ENCODE results near the gene SLC34A3. TPM values are rescaled to one million over a fixed set of nuclear protein-coding genes. Genes with fewer than 3 reads are reported as not detected.

Gene SLC34A3
- polyA plus RNA-seq (2011; rRNA removed), result not detected in 2 replicates
- polyA plus RNA-seq (2012; cell fraction: cytosol; rRNA removed), result 0.04 TPM in 2 replicates
- polyA plus RNA-seq (2012; cell fraction: nucleus; rRNA removed), result 0.18 and 0.20 TPM in 2 replicates
- polyA plus RNA-seq (2017; fragmentation: RNase III; extraction: RNeasy Plus Mini Kit Qiagen cat#74134 plus additional on column Dnase treatment), result 0.04 to 0.05 TPM (median 0.05 TPM) in 3 replicates
- polyA minus RNA-seq (2011; rRNA and poly(A)+ RNA removed), result not detected in 2 replicates

GRCh38 chr9:137230705-137231371, at the start of gene SLC34A3:
TSS of gene SLC34A3 (plus strand) at chr9:137230901. CDS start at chr9:137231703, 802 bp downstream.
- DNase-seq (ENCODE audit: low read depth in 1 of 2, low spot score in 1 of 2), result no peak
- Histone ChIP-seq H3K4me2 (peak within 1 kb of the TSS; percentile 32; the same call in 1 of the 3 replicates), H3K4me3 (no peak within 1 kb of the TSS), H3K27ac (peak within 1 kb of the TSS in 1 of 2 experiments; percentile 49; a peak in 2 of 6 replicates), H3K4me1 (peaks cover 41% of the 10 kb centered on the region), H3K9me3 (no peaks in the 10 kb centered on the region)
- FAIRE-seq, result no peak
- ChIA-PET POLR2A (interaction anchor here (0.8 to 1.7 kb wide), 3 partner anchors 10 to 12 kb away, joined by 3 to 10 read pairs (median 4); partner anchors contain the start of gene TUBB4B), CTCF (interaction anchor here (1.1 to 10.1 kb wide), 6 partner anchors 9 to 113 kb away, joined by 3 to 81 read pairs (median 4); partner anchors contain the start of genes ANAPC2, SSNA1 and TUBB4B)
- no peak for ATAC-seq
- TF ChIP-seq HDAC2 (IDR thresholded peaks at IDR 0.05), result no peak
- no peak for TF ChIP-seq JUNB (IDR thresholded peaks at IDR 0.05)
- no peak for TF ChIP-seq JUN (IDR thresholded peaks at IDR 0.05)
- TF ChIP-seq CHD4 (IDR thresholded peaks at IDR 0.05; ENCODE audit: borderline replicate concordance), result no peak
- peak; percentile 7 for TF ChIP-seq ZFP36 (IDR thresholded peaks at IDR 0.05; ENCODE audit: borderline replicate concordance, partially characterized antibody)
- no peak for TF ChIP-seq BCL3 (IDR thresholded peaks at IDR 0.05)
- 65% methylated on average over 7 of the region's 14 CpGs for WGBS (ENCODE audit: missing lambda C conversion rate)

GRCh38 chr9:137181680-137182079, 49.0 kb upstream of the SLC34A3 start:
- DNase-seq (ENCODE audit: low read depth in 1 of 2, low spot score in 1 of 2) (no peak), FAIRE-seq (no peak), ATAC-seq (no peak)
- H3K27ac ChIP-seq, result no peak overlapping the region
- 97% methylated on average over 22 of the region's 22 CpGs for WGBS (ENCODE audit: missing lambda C conversion rate)
- H3K4me2 ChIP-seq, result no peak overlapping the region
- TF ChIP-seq HOXA7 (CRISPR knock-in tag; IDR thresholded peaks at IDR 0.05) (no peak), CEBPB (IDR thresholded peaks at IDR 0.05) (no peak), TFCP2L1 (CRISPR knock-in tag; IDR thresholded peaks at IDR 0.05) (no peak), HMGXB4 (CRISPR knock-in tag; IDR thresholded peaks at IDR 0.05; ENCODE audit: borderline replicate concordance) (no peak), ATOH8 (CRISPR knock-in tag; IDR thresholded peaks at IDR 0.05; ENCODE audit: low read depth) (no peak), ELK1 (IDR thresholded peaks at IDR 0.05; ENCODE audit: low read depth, low read length) (no peak), RFX5 (IDR thresholded peaks at IDR 0.05) (no peak), CBX2 (IDR thresholded peaks at IDR 0.05; ENCODE audit: borderline replicate concordance, low read depth) (no peak), BCL3 (IDR thresholded peaks at IDR 0.05) (no peak), ZFP36 (IDR thresholded peaks at IDR 0.05; ENCODE audit: borderline replicate concordance, partially characterized antibody) (no peak), PHF8 (IDR thresholded peaks at IDR 0.05; ENCODE audit: borderline replicate concordance, low read depth) (no peak)
- ChIA-PET CTCF (interaction anchor here (1.2 to 16.5 kb wide), 4 partner anchors 9 to 55 kb away, joined by 3 to 156 read pairs (median 4); partner anchors contain the start of genes ANAPC2 and SSNA1), POLR2A (interaction anchor here (0.9 to 1.3 kb wide), 3 partner anchors 19 to 59 kb away, joined by 4 to 5 read pairs (median 4); partner anchors contain the start of genes TPRN and TUBB4B)
- no peaks in the 10 kb centered on the region for H3K9me3 ChIP-seq
- no peak overlapping the region for H3K4me3 ChIP-seq
- peaks cover 1% of the 10 kb centered on the region; the same call in 2 of the 3 replicates for H3K4me1 ChIP-seq
